Erythroblast (primary cell): ENCODE measurements around the gene ZBTB44.

Experiments used
- GATA1 ChIP-seq: IDR thresholded peaks from 2 replicates; pipeline ENCODE4 v1.6.1; 2011; ENCODE audit warnings: low read depth, mild to moderate bottlenecking, control low read depth, low read length, moderate library complexity
- POLR2A ChIP-seq: IDR thresholded peaks from 2 replicates; pipeline ENCODE4 v1.6.1; 2011; ENCODE audit warnings: mild to moderate bottlenecking, low read length

- TF ChIP-seq POLR2A (peak; percentile 70), GATA1 (no peak)
These were observed at the start of gene ZBTB44 for GRCh38 chr11:130314750-130315285.
